ENCODE results near the gene KIF6. TPM values are rescaled to one million over a fixed set of nuclear protein-coding genes. Genes with fewer than 3 reads are reported as not detected.

The KIF6 gene
- polyA plus RNA-seq, 2 donors = 0.08 to 0.20 TPM

- WGBS, 2 donors = 78 to 84% methylated on average over 7 of the region's 7 CpGs
- Histone ChIP-seq H3K4me1 (ENCODE audit: control insufficient read depth in 2 of 2, insufficient read depth in 2 of 2, low read length in 1 of 2) (peaks cover 1 to 8% of the 10 kb centered on the region in 2 donors), H3K36me3 (ENCODE audit: control insufficient read depth in 2 of 2, insufficient read depth in 2 of 2, low read length in 1 of 2) (no peaks in the 10 kb centered on the region), H3K27me3 (ENCODE audit: control insufficient read depth in 1 of 2, insufficient read depth in 2 of 2, low read length in 2 of 2) (no peaks in the 10 kb centered on the region), H3K4me3 (ENCODE audit: low read depth in 1 of 2, low read length in 2 of 2) (no peak overlapping the region), H3K27ac (ENCODE audit: low read depth in 2 of 2, low read length in 1 of 2) (no peak overlapping the region), H3K9me3 (ENCODE audit: control insufficient read depth in 2 of 2, insufficient read depth in 1 of 2, low read depth in 1 of 2, low read length in 1 of 2) (no peaks in the 10 kb centered on the region)
Measured at GRCh38 chr6:39344821-39345280, 380.4 kb downstream of the KIF6 start.

- H3K27me3 ChIP-seq (ENCODE audit: control insufficient read depth in 1 of 2, insufficient read depth in 2 of 2, low read length in 2 of 2) = no peaks in the 10 kb centered on the region
- WGBS, 2 donors = 77 to 81% methylated on average over 9 of the region's 9 CpGs
- H3K4me3 ChIP-seq (ENCODE audit: low read depth in 1 of 2, low read length in 2 of 2) = no peak overlapping the region
- H3K36me3 ChIP-seq (ENCODE audit: control insufficient read depth in 2 of 2, insufficient read depth in 2 of 2, low read length in 1 of 2) = no peaks in the 10 kb centered on the region
- H3K9me3 ChIP-seq (ENCODE audit: control insufficient read depth in 2 of 2, insufficient read depth in 1 of 2, low read depth in 1 of 2, low read length in 1 of 2) = no peaks in the 10 kb centered on the region
- H3K4me1 ChIP-seq (ENCODE audit: control insufficient read depth in 2 of 2, insufficient read depth in 2 of 2, low read length in 1 of 2) = peaks cover 4 to 8% of the 10 kb centered on the region in 2 donors
- no peak overlapping the region for H3K27ac ChIP-seq (ENCODE audit: low read depth in 2 of 2, low read length in 1 of 2)
Measured at GRCh38 chr6:39343396-39343870, 381.8 kb downstream of the KIF6 start.

GRCh38 chr6:39342692-39343395, 382.4 kb downstream of the KIF6 start:
- 59 to 63% methylated on average over 14 of the region's 14 CpGs for WGBS, 2 donors
- Histone ChIP-seq H3K9me3 (ENCODE audit: control insufficient read depth in 2 of 2, insufficient read depth in 1 of 2, low read depth in 1 of 2, low read length in 1 of 2) (no peaks in the 10 kb centered on the region), H3K27me3 (ENCODE audit: control insufficient read depth in 1 of 2, insufficient read depth in 2 of 2, low read length in 2 of 2) (no peaks in the 10 kb centered on the region), H3K4me1 (ENCODE audit: control insufficient read depth in 2 of 2, insufficient read depth in 2 of 2, low read length in 1 of 2) (peaks cover 4 to 8% of the 10 kb centered on the region in 2 donors), H3K4me3 (ENCODE audit: low read depth in 1 of 2, low read length in 2 of 2) (no peak overlapping the region), H3K27ac (ENCODE audit: low read depth in 2 of 2, low read length in 1 of 2) (no peak overlapping the region), H3K36me3 (ENCODE audit: control insufficient read depth in 2 of 2, insufficient read depth in 2 of 2, low read length in 1 of 2) (no peaks in the 10 kb centered on the region)

GRCh38 chr6:39341937-39342336, 383.3 kb downstream of the KIF6 start:
- peaks cover 4 to 8% of the 10 kb centered on the region in 2 donors for H3K4me1 ChIP-seq (ENCODE audit: control insufficient read depth in 2 of 2, insufficient read depth in 2 of 2, low read length in 1 of 2)
- H3K9me3 ChIP-seq (ENCODE audit: control insufficient read depth in 2 of 2, insufficient read depth in 1 of 2, low read depth in 1 of 2, low read length in 1 of 2) = no peaks in the 10 kb centered on the region
- no peaks in the 10 kb centered on the region for H3K36me3 ChIP-seq (ENCODE audit: control insufficient read depth in 2 of 2, insufficient read depth in 2 of 2, low read length in 1 of 2)
- no peak overlapping the region for H3K4me3 ChIP-seq (ENCODE audit: low read depth in 1 of 2, low read length in 2 of 2)
- no peaks in the 10 kb centered on the region for H3K27me3 ChIP-seq (ENCODE audit: control insufficient read depth in 1 of 2, insufficient read depth in 2 of 2, low read length in 2 of 2)
- 82 to 85% methylated on average over 5 of the region's 5 CpGs for WGBS, 2 donors
- H3K27ac ChIP-seq (ENCODE audit: low read depth in 2 of 2, low read length in 1 of 2) = no peak overlapping the region

- H3K4me1 ChIP-seq (ENCODE audit: control insufficient read depth in 2 of 2, insufficient read depth in 2 of 2, low read length in 1 of 2) = peaks cover 4 to 8% of the 10 kb centered on the region in 2 donors
- no peak overlapping the region for H3K4me3 ChIP-seq (ENCODE audit: low read depth in 1 of 2, low read length in 2 of 2)
- H3K36me3 ChIP-seq (ENCODE audit: control insufficient read depth in 2 of 2, insufficient read depth in 2 of 2, low read length in 1 of 2) = no peaks in the 10 kb centered on the region
- no peak overlapping the region for H3K27ac ChIP-seq (ENCODE audit: low read depth in 2 of 2, low read length in 1 of 2)
- no peaks in the 10 kb centered on the region for H3K27me3 ChIP-seq (ENCODE audit: control insufficient read depth in 1 of 2, insufficient read depth in 2 of 2, low read length in 2 of 2)
- H3K9me3 ChIP-seq (ENCODE audit: control insufficient read depth in 2 of 2, insufficient read depth in 1 of 2, low read depth in 1 of 2, low read length in 1 of 2) = no peaks in the 10 kb centered on the region
- WGBS, 2 donors = 84 to 89% methylated on average over 3 of the region's 3 CpGs
Measured at GRCh38 chr6:39341352-39341751, 383.9 kb downstream of the KIF6 start.

GRCh38 chr6:39339868-39340550, 385.2 kb downstream of the KIF6 start:
- no peak overlapping the region for H3K4me3 ChIP-seq (ENCODE audit: low read depth in 1 of 2, low read length in 2 of 2)
- H3K27ac ChIP-seq (ENCODE audit: low read depth in 2 of 2, low read length in 1 of 2) = no peak overlapping the region
- no peaks in the 10 kb centered on the region for H3K9me3 ChIP-seq (ENCODE audit: control insufficient read depth in 2 of 2, insufficient read depth in 1 of 2, low read depth in 1 of 2, low read length in 1 of 2)
- peaks cover 4 to 6% of the 10 kb centered on the region in 2 donors for H3K4me1 ChIP-seq (ENCODE audit: control insufficient read depth in 2 of 2, insufficient read depth in 2 of 2, low read length in 1 of 2)
- H3K27me3 ChIP-seq (ENCODE audit: control insufficient read depth in 1 of 2, insufficient read depth in 2 of 2, low read length in 2 of 2) = no peaks in the 10 kb centered on the region
- H3K36me3 ChIP-seq (ENCODE audit: control insufficient read depth in 2 of 2, insufficient read depth in 2 of 2, low read length in 1 of 2) = no peaks in the 10 kb centered on the region
- 18 to 27% methylated on average over 10 of the region's 10 CpGs for WGBS, 2 donors

- H3K36me3 ChIP-seq (ENCODE audit: control insufficient read depth in 2 of 2, insufficient read depth in 2 of 2, low read length in 1 of 2) = no peaks in the 10 kb centered on the region
- no peak overlapping the region for H3K27ac ChIP-seq (ENCODE audit: low read depth in 2 of 2, low read length in 1 of 2)
- no peaks in the 10 kb centered on the region for H3K9me3 ChIP-seq (ENCODE audit: control insufficient read depth in 2 of 2, insufficient read depth in 1 of 2, low read depth in 1 of 2, low read length in 1 of 2)
- H3K4me1 ChIP-seq (ENCODE audit: control insufficient read depth in 2 of 2, insufficient read depth in 2 of 2, low read length in 1 of 2) = peaks cover 4 to 6% of the 10 kb centered on the region in 2 donors
- no peak overlapping the region for H3K4me3 ChIP-seq (ENCODE audit: low read depth in 1 of 2, low read length in 2 of 2)
- H3K27me3 ChIP-seq (ENCODE audit: control insufficient read depth in 1 of 2, insufficient read depth in 2 of 2, low read length in 2 of 2) = no peaks in the 10 kb centered on the region
- 46 to 50% methylated on average over 9 of the region's 9 CpGs for WGBS, 2 donors
Measured at GRCh38 chr6:39339096-39339867, 385.9 kb downstream of the KIF6 start.

- 59 to 72% methylated on average over 5 of the region's 5 CpGs for WGBS, 2 donors
- H3K4me3 ChIP-seq (ENCODE audit: low read depth in 1 of 2, low read length in 2 of 2) = no peak overlapping the region
- no peaks in the 10 kb centered on the region for H3K36me3 ChIP-seq (ENCODE audit: control insufficient read depth in 2 of 2, insufficient read depth in 2 of 2, low read length in 1 of 2)
- H3K4me1 ChIP-seq (ENCODE audit: control insufficient read depth in 2 of 2, insufficient read depth in 2 of 2, low read length in 1 of 2) = peaks cover 4 to 6% of the 10 kb centered on the region in 2 donors
- no peaks in the 10 kb centered on the region for H3K27me3 ChIP-seq (ENCODE audit: control insufficient read depth in 1 of 2, insufficient read depth in 2 of 2, low read length in 2 of 2)
- no peaks in the 10 kb centered on the region for H3K9me3 ChIP-seq (ENCODE audit: control insufficient read depth in 2 of 2, insufficient read depth in 1 of 2, low read depth in 1 of 2, low read length in 1 of 2)
- no peak overlapping the region for H3K27ac ChIP-seq (ENCODE audit: low read depth in 2 of 2, low read length in 1 of 2)
Measured at GRCh38 chr6:39338397-39338796, 386.8 kb downstream of the KIF6 start.

- WGBS, 2 donors = 43 to 51% methylated on average over 5 of the region's 5 CpGs
- Histone ChIP-seq H3K4me1 (ENCODE audit: control insufficient read depth in 2 of 2, insufficient read depth in 2 of 2, low read length in 1 of 2) (peaks cover 3 to 4% of the 10 kb centered on the region in 2 donors), H3K4me3 (ENCODE audit: low read depth in 1 of 2, low read length in 2 of 2) (no peak overlapping the region), H3K27ac (ENCODE audit: low read depth in 2 of 2, low read length in 1 of 2) (no peak overlapping the region), H3K9me3 (ENCODE audit: control insufficient read depth in 2 of 2, insufficient read depth in 1 of 2, low read depth in 1 of 2, low read length in 1 of 2) (no peaks in the 10 kb centered on the region), H3K36me3 (ENCODE audit: control insufficient read depth in 2 of 2, insufficient read depth in 2 of 2, low read length in 1 of 2) (no peaks in the 10 kb centered on the region), H3K27me3 (ENCODE audit: control insufficient read depth in 1 of 2, insufficient read depth in 2 of 2, low read length in 2 of 2) (no peaks in the 10 kb centered on the region)
Measured at GRCh38 chr6:39335780-39336545, 389.2 kb downstream of the KIF6 start.
